Activated CD4-positive, alpha-beta T cell treated with anti-CD3 and anti-CD28 coated beads for 36 hours (primary cell): ENCODE results near the gene COG4. TPM values are rescaled to one million over a fixed set of nuclear protein-coding genes. Genes with fewer than 3 reads are reported as not detected.

Source experiments
- ATAC-seq: fragments of 200-7000 bp; cut with Tn5 transposase; one replicate; pipeline ENCODE4 v1.10.0; 2021; ENCODE audit warnings: mild to moderate bottlenecking, moderate library complexity
- CTCF ChIA-PET: fragments of 350-600 bp; sonication (Branson Sonifier 250); formaldehyde crosslinking; loops from one replicate; lab custom pipeline; 2021; ENCODE audit warnings: antibody characterized with exemption; lab: Charles Lee
- POLR2A ChIA-PET: fragments of 350-600 bp; sonication (Branson Sonifier 250); formaldehyde crosslinking; loops from one replicate; lab custom pipeline; 2021; ENCODE audit warnings: antibody characterized with exemption, inconsistent platforms; lab: Charles Lee
- DNase-seq: peaks from one replicate; pipeline ENCODE4 v3.0.0-alpha.2; 2020
- H3K27ac Mint-ChIP-seq: one replicate; pipeline ENCODE4 v1.8.0; 2021; ENCODE audit warnings: mixed read lengths
- H3K27me3 Mint-ChIP-seq: one replicate; pipeline ENCODE4 v1.8.0; 2021; ENCODE audit warnings: mixed read lengths
- H3K36me3 Mint-ChIP-seq: one replicate; pipeline ENCODE4 v1.8.0; 2021; ENCODE audit warnings: low read depth, mixed read lengths
- H3K4me1 Mint-ChIP-seq: one replicate; pipeline ENCODE4 v1.8.0; 2021; ENCODE audit warnings: mixed read lengths
- H3K4me3 Mint-ChIP-seq: one replicate; pipeline ENCODE4 v1.8.0; 2021; ENCODE audit warnings: mild to moderate bottlenecking, moderate library complexity, mixed read lengths
- H3K9me3 Mint-ChIP-seq: one replicate; pipeline ENCODE4 v1.8.0; 2021; ENCODE audit warnings: low read depth, mixed read lengths
- intact Hi-C, 2 experiments: fragments of 100-400 bp; cut with DNase I in 1 of 2; cut with micrococcal nuclease in 1 of 2; formaldehyde crosslinking; loops; one replicate each; pipeline versions ENCODE4 v1.14.2 to v1.15.1; 2022 to 2024; cut with DNase I, micrococcal nuclease
- total RNA-seq, 2 experiments: library from RNA; stranded (reverse); gene quantifications; one replicate each; pipeline ENCODE4 v1.2.3, GENCODE V29; 2021

COG4 gene
- total RNA-seq, 2 experiments from 2014 or later, result 33.5 to 37.6 TPM

DNA sequence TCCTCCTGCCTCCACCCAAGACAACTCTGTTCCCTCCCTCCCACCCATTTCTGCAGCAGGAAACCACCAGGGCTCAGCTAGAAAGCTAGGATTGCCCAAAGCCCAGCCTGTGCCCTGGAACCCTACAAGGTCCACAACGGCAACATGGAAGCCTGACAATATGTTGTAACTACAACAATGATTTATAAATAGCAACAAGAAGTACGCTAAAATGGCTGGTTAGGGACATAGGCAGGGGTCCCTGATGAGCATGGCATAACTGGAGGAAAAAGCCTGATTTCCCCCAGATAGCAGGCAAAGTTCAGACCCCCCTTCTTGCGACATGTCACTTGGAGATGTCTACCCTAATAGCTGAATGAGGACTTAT is 91.0 kb downstream of the COG4 start:
- H3K27me3 Mint-ChIP-seq, result no peaks in the 10 kb centered on the region
- H3K4me3 Mint-ChIP-seq, result no peak overlapping the region
- H3K27ac Mint-ChIP-seq, result peak overlapping the region; percentile 56
- H3K9me3 Mint-ChIP-seq, result no peaks in the 10 kb centered on the region
- DNase-seq (no peak), ATAC-seq (no peak)
- peaks cover 4% of the 10 kb centered on the region for H3K36me3 Mint-ChIP-seq
- H3K4me1 Mint-ChIP-seq, result peaks cover 78% of the 10 kb centered on the region
- ChIA-PET POLR2A (interaction anchor here (1.3 kb wide), 1 partner anchor 51 kb away, joined by 5 read pairs; no protein-coding TSS in a partner anchor), CTCF (interaction anchor here (1.4 kb wide), 1 partner anchor 21 kb away, joined by 5 read pairs; no protein-coding TSS in a partner anchor)
- intact Hi-C loops, result loop anchor here in 1 of 2 experiments (10.0 kb wide), 1 partner anchor 372 kb away; the partner anchor contains the start of gene VAC14

DNA sequence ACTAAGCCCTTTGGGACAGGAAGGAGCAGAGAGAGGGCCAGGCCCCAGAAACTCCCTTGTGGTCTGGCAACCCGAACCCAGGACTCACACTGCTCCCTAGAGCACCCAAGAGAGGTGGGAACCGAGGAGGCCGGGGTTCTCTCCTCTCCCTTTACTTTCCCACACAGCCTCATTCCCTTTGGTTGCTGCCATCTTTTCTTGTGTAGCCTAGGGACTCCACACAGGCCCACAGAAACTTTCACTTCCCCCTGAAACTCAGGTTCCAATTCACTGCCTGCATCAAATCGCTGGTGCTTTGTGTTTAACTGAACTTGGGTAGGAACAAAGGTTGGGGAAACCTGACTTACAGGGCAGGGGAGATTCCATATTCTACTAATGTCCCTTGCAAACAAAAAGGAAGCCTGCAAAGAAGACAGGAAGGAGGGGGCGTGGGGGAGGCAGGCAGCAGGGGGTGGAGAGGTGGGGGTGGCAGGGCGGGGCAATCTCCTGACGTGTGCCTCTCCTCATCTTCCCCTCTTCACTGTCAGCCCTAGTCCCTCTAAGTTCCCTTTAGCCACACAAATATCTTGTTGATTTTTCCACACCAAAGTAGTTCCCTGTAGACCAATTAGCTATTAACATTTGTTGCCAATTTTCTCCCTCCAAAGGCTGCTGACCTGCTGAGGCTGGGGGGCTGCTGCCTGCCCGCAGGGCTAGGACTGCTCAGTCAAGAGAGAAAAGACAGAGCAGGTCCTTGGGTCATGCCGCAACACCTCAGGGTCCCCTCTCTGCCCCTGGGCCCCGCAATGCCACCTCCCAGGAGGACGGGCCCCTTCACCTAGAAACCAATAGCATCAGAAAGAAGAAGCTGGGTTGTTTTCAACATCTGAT is 92.5 kb downstream of the COG4 start:
- H3K27me3 Mint-ChIP-seq, result no peaks in the 10 kb centered on the region
- ATAC-seq (peak; percentile 59), DNase-seq (peak; percentile 78)
- peak overlapping the region; percentile 92 for H3K27ac Mint-ChIP-seq
- no peaks in the 10 kb centered on the region for H3K9me3 Mint-ChIP-seq
- H3K4me3 Mint-ChIP-seq, result peak overlapping the region; percentile 20
- intact Hi-C loops, result loop anchor here in 1 of 2 experiments (2.0 to 10.0 kb wide), 3 partner anchors 26 to 374 kb away; partner anchors contain the start of gene VAC14
- ChIA-PET POLR2A (no interaction called here), CTCF (interaction anchor here (0.6 kb wide), 1 partner anchor 311 kb away, joined by 3 read pairs; no protein-coding TSS in a partner anchor)
- peaks cover 69% of the 10 kb centered on the region for H3K4me1 Mint-ChIP-seq
- H3K36me3 Mint-ChIP-seq, result peaks cover 4% of the 10 kb centered on the region

Other genes with a start within 250 kb of the COG4 start
- gene AARS1, start 234.0 kb downstream of the COG4 start, total RNA-seq, result 100 to 1,000 TPM; 180 to 189 TPM
- gene DDX19B, start 224.4 kb downstream of the COG4 start, total RNA-seq, result 10 to 100 TPM; 32.3 to 34.7 TPM
- 10 to 100 TPM; 47.7 to 52.9 TPM for gene DDX19A, start 176.7 kb downstream of the COG4 start, total RNA-seq
- 10 to 100 TPM; 14.8 to 16.6 TPM for gene ST3GAL2, start 84.5 kb downstream of the COG4 start, total RNA-seq
- 10 to 100 TPM; 10.3 to 13.4 TPM for gene FCSK, start 69.0 kb downstream of the COG4 start, total RNA-seq
- gene SF3B3, start 262 bp upstream of the COG4 start, total RNA-seq, result 100 to 1,000 TPM; 533 to 545 TPM
- gene IL34, start 123.0 kb upstream of the COG4 start, total RNA-seq, result not detected
- 1 to 10 TPM; 1.6 to 3.5 TPM for gene MTSS2, start 162.5 kb upstream of the COG4 start, total RNA-seq